MM.1S (cell line): ENCODE results near the gene COL13A1.

Source experiments
- DNase-seq: peaks from one replicate; pipeline ENCODE4 v3.0.0-alpha.2; 2015
- H2AFZ ChIP-seq: fragments of 300-600 bp; sonication (generic); 2 replicates; pipeline ENCODE4 v1.6.0; 2016; ENCODE audit warnings: antibody characterized with exemption, low read length
- H3F3A ChIP-seq: fragments of 300-600 bp; sonication (generic); 2 replicates; pipeline ENCODE4 v1.6.1; 2016; ENCODE audit warnings: mild to moderate bottlenecking, antibody characterized with exemption, low read length, moderate library complexity, mixed read lengths; ENCODE audit not compliant: insufficient read depth
- H3K27ac ChIP-seq: fragments of 300-600 bp; sonication (generic); 2 replicates; pipeline ENCODE4 v1.5.1; 2016; ENCODE audit warnings: mild to moderate bottlenecking, low read length
- H3K27me3 ChIP-seq: fragments of 300-600 bp; sonication (generic); replicated peaks from 2 replicates; pipeline ENCODE4 v1.6.0; 2016; ENCODE audit warnings: low read length; ENCODE audit not compliant: insufficient read depth
- H3K36me3 ChIP-seq: fragments of 300-600 bp; sonication (generic); replicated peaks from 2 replicates; pipeline ENCODE4 v1.6.1; 2016; ENCODE audit warnings: mild to moderate bottlenecking, low read length, mixed read lengths; ENCODE audit not compliant: insufficient read depth
- H3K4me1 ChIP-seq: fragments of 300-600 bp; sonication (generic); 2 replicates; pipeline ENCODE4 v1.6.1; 2016; ENCODE audit warnings: low read length, mixed read lengths
- H3K4me2 ChIP-seq: fragments of 300-600 bp; sonication (generic); 2 replicates; pipeline ENCODE4 v1.6.0; 2016; ENCODE audit warnings: low read depth, low read length
- H3K4me3 ChIP-seq: fragments of 300-600 bp; sonication (generic); 2 replicates; pipeline ENCODE4 v1.5.1; 2016; ENCODE audit warnings: low read length, mixed read lengths
- H3K79me2 ChIP-seq: fragments of 300-600 bp; sonication (generic); 2 replicates; pipeline ENCODE4 v1.6.1; 2016; ENCODE audit warnings: mixed run types, low read length, mixed read lengths
- H3K9ac ChIP-seq: fragments of 300-600 bp; sonication (generic); 2 replicates; pipeline ENCODE4 v1.6.1; 2016; ENCODE audit warnings: low read length, mixed read lengths
- H3K9me2 ChIP-seq: fragments of 300-600 bp; sonication (generic); replicated peaks from 2 replicates; pipeline ENCODE4 v1.6.1; 2016; ENCODE audit warnings: mild to moderate bottlenecking, low read length, mixed read lengths; ENCODE audit not compliant: insufficient read depth
- H3K9me3 ChIP-seq: fragments of 300-600 bp; sonication (generic); replicated peaks from 2 replicates; pipeline ENCODE4 v1.6.1; 2016; ENCODE audit warnings: mild to moderate bottlenecking, low read length, mixed read lengths; ENCODE audit not compliant: insufficient read depth
- H4K20me1 ChIP-seq: fragments of 300-600 bp; sonication (generic); 2 replicates; pipeline ENCODE4 v1.6.1; 2016; ENCODE audit warnings: mild to moderate bottlenecking, low read length, moderate library complexity, mixed read lengths; ENCODE audit not compliant: insufficient read depth
- CTCF ChIP-seq: fragments of 300-600 bp; sonication (generic); IDR thresholded peaks from 2 replicates; pipeline ENCODE4 v1.5.1; 2016; ENCODE audit warnings: antibody characterized with exemption, low read length, mixed read lengths
- EZH2 ChIP-seq: fragments of 300-600 bp; sonication (generic); optimal IDR thresholded peaks from 2 replicates; pipeline ENCODE3; 2017; ENCODE audit warnings: low read depth, mild to moderate bottlenecking, antibody characterized with exemption, low read length, mixed read lengths
- EZH2phosphoT487 ChIP-seq: fragments of 300-600 bp; sonication (generic); IDR thresholded peaks from 2 replicates; pipeline ENCODE4 v1.6.1; 2018; ENCODE audit warnings: antibody characterized with exemption, low read length

The COL13A1 gene

GRCh38 chr10:69766161-69766910, 35.4 kb upstream of the COL13A1 start:
- H3K4me2 ChIP-seq = no peak overlapping the region
- H4K20me1 ChIP-seq = no peaks in the 10 kb centered on the region
- H3K27ac ChIP-seq = no peak overlapping the region
- H3F3A ChIP-seq = no peaks in the 10 kb centered on the region
- H3K9ac ChIP-seq = no peak overlapping the region
- H3K9me3 ChIP-seq = no peaks in the 10 kb centered on the region
- H3K36me3 ChIP-seq = no peaks in the 10 kb centered on the region
- no peaks in the 10 kb centered on the region for H3K9me2 ChIP-seq
- no peak overlapping the region for H2AFZ ChIP-seq
- no peak for DNase-seq
- H3K4me1 ChIP-seq = no peaks in the 10 kb centered on the region
- H3K27me3 ChIP-seq = peaks cover 61% of the 10 kb centered on the region
- no peak overlapping the region for H3K4me3 ChIP-seq
- TF ChIP-seq EZH2 = no peak
- no peak for TF ChIP-seq CTCF
- no peak for TF ChIP-seq EZH2phosphoT487
- H3K79me2 ChIP-seq = no peaks in the 10 kb centered on the region

DNA sequence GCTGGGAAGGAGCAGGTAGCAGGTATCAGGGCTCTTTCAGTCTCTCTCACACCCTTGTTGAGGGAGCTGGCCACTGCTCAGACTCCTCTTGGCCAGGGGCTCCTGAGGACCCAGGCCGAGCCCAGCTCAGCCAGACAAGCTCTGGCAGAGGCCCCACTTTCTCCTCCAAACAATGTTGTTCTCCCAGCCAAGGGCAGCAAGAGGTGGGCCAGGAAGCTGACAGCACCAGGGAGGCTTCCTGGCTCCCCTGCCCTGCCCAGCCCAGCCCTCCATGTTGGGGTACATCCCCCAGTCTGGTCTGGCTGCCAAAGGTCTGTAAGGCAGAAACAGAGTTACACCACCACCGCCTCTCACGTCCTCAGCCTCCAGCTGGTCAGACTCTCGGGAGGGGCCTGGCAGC, 33.9 kb upstream of the COL13A1 start:
- DNase-seq = no peak
- Histone ChIP-seq H3K4me1 (no peaks in the 10 kb centered on the region), H2AFZ (no peak overlapping the region), H3K9ac (no peak overlapping the region), H3K27ac (no peak overlapping the region), H3K4me2 (no peak overlapping the region), H3K9me3 (no peaks in the 10 kb centered on the region), H3K36me3 (no peaks in the 10 kb centered on the region), H3K9me2 (no peaks in the 10 kb centered on the region), H3K4me3 (no peak overlapping the region), H3F3A (no peaks in the 10 kb centered on the region), H3K79me2 (no peaks in the 10 kb centered on the region), H4K20me1 (no peaks in the 10 kb centered on the region), H3K27me3 (peaks cover 60% of the 10 kb centered on the region)
- TF ChIP-seq CTCF (no peak), EZH2phosphoT487 (no peak), EZH2 (no peak)

GRCh38 chr10:69768386-69768785, 33.3 kb upstream of the COL13A1 start:
- Histone ChIP-seq H3K4me1 (no peaks in the 10 kb centered on the region), H2AFZ (no peak overlapping the region), H4K20me1 (no peaks in the 10 kb centered on the region), H3K9me3 (no peaks in the 10 kb centered on the region), H3F3A (no peaks in the 10 kb centered on the region), H3K36me3 (no peaks in the 10 kb centered on the region), H3K4me2 (no peak overlapping the region), H3K27me3 (peaks cover 60% of the 10 kb centered on the region), H3K79me2 (no peaks in the 10 kb centered on the region), H3K4me3 (no peak overlapping the region), H3K9me2 (no peaks in the 10 kb centered on the region), H3K27ac (no peak overlapping the region), H3K9ac (no peak overlapping the region)
- no peak for TF ChIP-seq EZH2
- no peak for TF ChIP-seq CTCF
- TF ChIP-seq EZH2phosphoT487 = no peak
- DNase-seq = no peak
